Keratinocyte (primary cell): ENCODE measurements around the gene ZNF804B. TPM values are rescaled to one million over a fixed set of nuclear protein-coding genes. Genes with fewer than 3 reads are reported as not detected.

ENCODE experiments used
- DNase-seq: peaks from one replicate; pipeline ENCODE4 v3.0.0-alpha.2; 2011; ENCODE audit warnings: low read depth, missing footprints, low spot score
- FAIRE-seq: peaks from 2 replicates; lab custom pipeline; 2011; peaks lifted over from hg19 to GRCh38; lab: Jason Lieb, UNC
- H2AFZ ChIP-seq: 2 replicates; pipeline ENCODE4 v1.6.0; 2012; ENCODE audit warnings: low read length, control low read depth, inconsistent platforms; ENCODE audit not compliant: control insufficient read depth
- H3K27ac ChIP-seq: 2 replicates; pipeline ENCODE4 v1.5.1; 2011; ENCODE audit warnings: low read length; ENCODE audit not compliant: control insufficient read depth, insufficient read depth
- H3K27me3 ChIP-seq: 3 replicates; pipeline ENCODE4 v1.6.0; 2011; ENCODE audit warnings: low read length; ENCODE audit not compliant: control insufficient read depth, insufficient read depth; ENCODE audit errors: extremely low read depth
- H3K36me3 ChIP-seq, 2 experiments: 2 replicates in 1 of 2; 3 replicates in 1 of 2; pipeline ENCODE4 v1.5.1; 2011; ENCODE audit warnings: low read length in 2 of 2, mild to moderate bottlenecking in 1 of 2; ENCODE audit not compliant: control insufficient read depth in 2 of 2, insufficient read depth in 2 of 2; ENCODE audit errors: extremely low read depth in 1 of 2
- H3K4me1 ChIP-seq: 3 replicates; pipeline ENCODE4 v1.5.1; 2011; ENCODE audit warnings: low read length; ENCODE audit not compliant: control insufficient read depth, insufficient read depth; ENCODE audit errors: extremely low read depth
- H3K4me2 ChIP-seq: 3 replicates; pipeline ENCODE4 v1.6.0; 2011; ENCODE audit warnings: low read depth, low read length; ENCODE audit not compliant: control insufficient read depth, insufficient read depth; ENCODE audit errors: extremely low read depth
- H3K4me3 ChIP-seq, 3 experiments: fragments of 200-600 bp in 1 of 3; sonication (generic) in 1 of 3; 2 replicates in 2 of 3; 3 replicates in 1 of 3; pipeline ENCODE4 v1.5.1; 2011 to 2016; ENCODE audit warnings: low read length in 3 of 3, mild to moderate bottlenecking in 3 of 3, control low read depth in 2 of 3, inconsistent platforms in 1 of 3, low read depth in 1 of 3, mixed read lengths in 1 of 3, mixed run types in 1 of 3, moderate library complexity in 1 of 3; ENCODE audit not compliant: control insufficient read depth in 2 of 3, insufficient read depth in 2 of 3; ENCODE audit errors: extremely low read depth in 1 of 3
- H3K79me2 ChIP-seq: 2 replicates; pipeline ENCODE4 v1.6.0; 2012; ENCODE audit warnings: low read length; ENCODE audit not compliant: control insufficient read depth, insufficient read depth
- H3K9ac ChIP-seq: 3 replicates; pipeline ENCODE4 v1.6.0; 2011; ENCODE audit warnings: low read length; ENCODE audit not compliant: control insufficient read depth, insufficient read depth; ENCODE audit errors: extremely low read depth
- H3K9me1 ChIP-seq: 3 replicates; pipeline ENCODE4 v1.6.0; 2011; ENCODE audit warnings: low read length; ENCODE audit not compliant: control insufficient read depth, insufficient read depth; ENCODE audit errors: extremely low read depth
- H3K9me3 ChIP-seq: 2 replicates; pipeline ENCODE4 v1.5.1; 2012; ENCODE audit warnings: low read depth, low read length; ENCODE audit not compliant: control insufficient read depth
- H4K20me1 ChIP-seq: 3 replicates; pipeline ENCODE4 v1.6.0; 2011; ENCODE audit warnings: low read length; ENCODE audit not compliant: control insufficient read depth, insufficient read depth; ENCODE audit errors: extremely low read depth
- CTCF ChIP-seq, 3 experiments: IDR thresholded peaks in 1 of 3; conservative IDR thresholded peaks in 1 of 3; optimal IDR thresholded peaks in 1 of 3; 2 replicates in 2 of 3; 3 replicates in 1 of 3; pipeline versions ENCODE3 to v1.5.1; 2011; ENCODE audit warnings: low read length in 3 of 3, mild to moderate bottlenecking in 3 of 3, moderate library complexity in 2 of 3, control low read depth in 1 of 3, inconsistent platforms in 1 of 3; ENCODE audit not compliant: insufficient read depth in 2 of 3; ENCODE audit errors: extremely low read depth in 1 of 3
- EZH2 ChIP-seq: IDR thresholded peaks from one replicate; pipeline ENCODE4 v1.6.1; 2012; ENCODE audit warnings: inconsistent platforms, mild to moderate bottlenecking, low read length, moderate library complexity
- dilution Hi-C: fragments of 300-500 bp; cut with MboI; formaldehyde crosslinking; loops from one replicate; pipeline ENCODE4 v1.7.0; 2020; ENCODE audit warnings: low sequenced_read_pairs; ENCODE audit not compliant: extremely low pct_ligation_motif_present
- polyA plus RNA-seq, 5 experiments: library from polyadenylated mRNA; depleted of rRNA in 3 of 5; stranded (reverse) in 3 of 5; stranded (forward) in 1 of 5; unstranded in 1 of 5; fragments of >200 nt; gene quantifications; 1 replicate in 1 of 5; 2 replicates in 3 of 5; 3 replicates in 1 of 5; pipeline versions ENCODE4 v1.2.1 to v1.2.3, GENCODE V29; 2011 to 2012; ENCODE audit warnings: missing spikeins in 2 of 5, low read depth in 1 of 5, low replicate concordance in 1 of 5

The ZNF804B gene
- polyA plus RNA-seq, 1 donor (not counting 4 experiments of a cell fraction or from before 2014, with no cell fraction given): not detected

DNA sequence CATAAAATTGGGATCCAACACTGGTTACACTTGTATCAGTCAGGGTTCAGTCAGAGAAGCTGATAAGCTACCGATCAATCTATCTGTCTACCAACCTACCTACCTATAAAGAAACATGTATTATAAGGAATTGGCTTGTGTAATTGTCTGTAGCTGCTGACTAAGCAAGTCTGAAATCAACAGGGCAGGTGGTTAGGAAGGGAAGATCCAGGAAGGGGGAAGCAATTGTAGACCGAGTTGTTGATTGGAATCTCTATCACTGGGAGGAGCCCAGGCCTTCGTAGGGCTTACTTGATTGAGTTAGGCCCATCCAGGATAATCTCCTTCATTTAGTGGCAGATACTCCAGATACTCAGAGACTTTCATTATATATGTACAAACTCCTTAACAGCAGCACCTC lies 307.5 kb downstream of the ZNF804B start:
- H2AFZ ChIP-seq: no peak overlapping the region
- no peak overlapping the region for H3K9ac ChIP-seq
- FAIRE-seq: no peak

GRCh38 chr7:89072081-89072480 lies 312.6 kb downstream of the ZNF804B start:
- no peak for FAIRE-seq

More for the DNA sequence above, 307.5 kb downstream of the ZNF804B start:
- H3K79me2 ChIP-seq: no peaks in the 10 kb centered on the region
- no peaks in the 10 kb centered on the region for H3K36me3 ChIP-seq
- H3K27ac ChIP-seq: no peak overlapping the region
- dilution Hi-C loops: loop anchor here (25.0 kb wide), 1 partner anchor 95 kb away; no protein-coding TSS in a partner anchor
- DNase-seq: no peak
- H4K20me1 ChIP-seq: no peaks in the 10 kb centered on the region
- no peaks in the 10 kb centered on the region for H3K4me1 ChIP-seq
- no peaks in the 10 kb centered on the region for H3K9me3 ChIP-seq
- TF ChIP-seq EZH2 (no peak), CTCF (optimal IDR thresholded peaks at IDR 0.05 in 1 of 3, IDR thresholded peaks at IDR 0.05 in 1 of 3, conservative IDR thresholded peaks at IDR 0.05 in 1 of 3; ENCODE audit: extremely low read depth in 1 of 3, insufficient read depth in 2 of 3, low read length in 3 of 3) (no peak)
- no peaks in the 10 kb centered on the region for H3K9me1 ChIP-seq
- no peak overlapping the region for H3K4me2 ChIP-seq
- no peak overlapping the region for H3K4me3 ChIP-seq
- H3K27me3 ChIP-seq: no peaks in the 10 kb centered on the region

More at GRCh38 chr7:89072081-89072480, 312.6 kb downstream of the ZNF804B start:
- Histone ChIP-seq H3K27me3 (no peaks in the 10 kb centered on the region), H3K27ac (no peak overlapping the region), H3K9me3 (no peaks in the 10 kb centered on the region), H3K9ac (no peak overlapping the region), H4K20me1 (no peaks in the 10 kb centered on the region), H3K36me3 (no peaks in the 10 kb centered on the region), H3K79me2 (no peaks in the 10 kb centered on the region), H3K4me2 (no peak overlapping the region), H3K4me3 (no peak overlapping the region), H3K4me1 (no peaks in the 10 kb centered on the region), H3K9me1 (no peaks in the 10 kb centered on the region), H2AFZ (no peak overlapping the region)
- DNase-seq: no peak
- TF ChIP-seq EZH2: no peak
- TF ChIP-seq CTCF (optimal IDR thresholded peaks at IDR 0.05 in 1 of 3, IDR thresholded peaks at IDR 0.05 in 1 of 3, conservative IDR thresholded peaks at IDR 0.05 in 1 of 3; ENCODE audit: extremely low read depth in 1 of 3, insufficient read depth in 2 of 3, low read length in 3 of 3): no peak
- dilution Hi-C loops: loop anchor here (25.0 kb wide), 1 partner anchor 90 kb away; no protein-coding TSS in a partner anchor
